CD4-positive, CD25-positive, alpha-beta regulatory T cell (primary cell): ENCODE data around the gene SAMD4A. TPM values are rescaled to one million over a fixed set of nuclear protein-coding genes. Genes with fewer than 3 reads are reported as not detected.

Experiments used
- ATAC-seq, 2 donors: fragments of 150-1000 bp; cut with Tn5 transposase; one replicate each; pipeline ENCODE4 v1.10.0; 2021; ENCODE audit warnings: low read depth in 2 of 2, moderate number of reproducible peaks in 2 of 2, moderate library complexity in 1 of 2
- DNase-seq, 3 donors: peaks; one replicate each; pipeline versions ENCODE4 v3.0.0 to v3.0.0-alpha.2; 2012 to 2022; ENCODE audit warnings: mixed read lengths in 1 of 3
- H3K27ac ChIP-seq: one replicate; pipeline ENCODE4 v1.7.0; 2013; ENCODE audit warnings: mild to moderate bottlenecking, low read length; ENCODE audit not compliant: insufficient read depth, poor library complexity, severe bottlenecking
- H3K27me3 ChIP-seq: one replicate; pipeline ENCODE4 v1.7.0; 2013; ENCODE audit warnings: low read length; ENCODE audit not compliant: control insufficient read depth, insufficient read depth
- H3K36me3 ChIP-seq: one replicate; pipeline ENCODE4 v1.7.0; 2013; ENCODE audit warnings: mild to moderate bottlenecking, low read length, moderate library complexity; ENCODE audit not compliant: control insufficient read depth, insufficient read depth
- H3K4me1 ChIP-seq: 2 replicates; pipeline ENCODE4 v1.7.0; 2013; ENCODE audit warnings: mild to moderate bottlenecking, low read length; ENCODE audit not compliant: insufficient read depth, control insufficient read depth, poor library complexity, severe bottlenecking
- H3K4me3 ChIP-seq: one replicate; pipeline ENCODE4 v1.7.0; 2013; ENCODE audit warnings: low read depth, mild to moderate bottlenecking, low read length, moderate library complexity
- H3K9me3 ChIP-seq, 2 experiments: 1 replicate in 1 of 2; 2 replicates in 1 of 2; pipeline ENCODE4 v1.7.0; 2013; ENCODE audit warnings: low read length in 2 of 2, mild to moderate bottlenecking in 1 of 2, moderate library complexity in 1 of 2; ENCODE audit not compliant: control insufficient read depth in 2 of 2
- H3K27ac Mint-ChIP-seq, 3 donors: one replicate each; pipeline ENCODE4 v1.8.0; 2020 to 2022; ENCODE audit warnings: mild to moderate bottlenecking in 3 of 3, mixed read lengths in 3 of 3, moderate library complexity in 2 of 3
- H3K27me3 Mint-ChIP-seq: one replicate; pipeline ENCODE4 v1.8.0; 2022; ENCODE audit warnings: mild to moderate bottlenecking, mixed read lengths
- H3K36me3 Mint-ChIP-seq: one replicate; pipeline ENCODE4 v1.8.0; 2020; ENCODE audit warnings: mixed read lengths
- H3K4me1 Mint-ChIP-seq, 4 donors: one replicate each; pipeline ENCODE4 v1.8.0; 2020 to 2022; ENCODE audit warnings: mixed read lengths in 4 of 4, mild to moderate bottlenecking in 1 of 4
- H3K4me3 Mint-ChIP-seq, 4 donors: one replicate each; pipeline ENCODE4 v1.8.0; 2020 to 2022; ENCODE audit warnings: mild to moderate bottlenecking in 4 of 4, mixed read lengths in 4 of 4, moderate library complexity in 3 of 4
- H3K9me3 Mint-ChIP-seq, 7 donors: one replicate each; pipeline ENCODE4 v1.8.0; 2020 to 2022; ENCODE audit warnings: mixed read lengths in 7 of 7, mild to moderate bottlenecking in 3 of 7, moderate library complexity in 2 of 7
- polyA plus RNA-seq, 4 donors: library from polyadenylated mRNA; unstranded; fragments of 300-500 nt; fragmentation: Illumina TruSeq; gene quantifications; one replicate each; pipeline ENCODE4 v1.2.3, GENCODE V29; 2021
- total RNA-seq: library from RNA; stranded (reverse); gene quantifications from one replicate; pipeline ENCODE4 v1.2.3, GENCODE V29; 2022

SAMD4A gene, protein sequence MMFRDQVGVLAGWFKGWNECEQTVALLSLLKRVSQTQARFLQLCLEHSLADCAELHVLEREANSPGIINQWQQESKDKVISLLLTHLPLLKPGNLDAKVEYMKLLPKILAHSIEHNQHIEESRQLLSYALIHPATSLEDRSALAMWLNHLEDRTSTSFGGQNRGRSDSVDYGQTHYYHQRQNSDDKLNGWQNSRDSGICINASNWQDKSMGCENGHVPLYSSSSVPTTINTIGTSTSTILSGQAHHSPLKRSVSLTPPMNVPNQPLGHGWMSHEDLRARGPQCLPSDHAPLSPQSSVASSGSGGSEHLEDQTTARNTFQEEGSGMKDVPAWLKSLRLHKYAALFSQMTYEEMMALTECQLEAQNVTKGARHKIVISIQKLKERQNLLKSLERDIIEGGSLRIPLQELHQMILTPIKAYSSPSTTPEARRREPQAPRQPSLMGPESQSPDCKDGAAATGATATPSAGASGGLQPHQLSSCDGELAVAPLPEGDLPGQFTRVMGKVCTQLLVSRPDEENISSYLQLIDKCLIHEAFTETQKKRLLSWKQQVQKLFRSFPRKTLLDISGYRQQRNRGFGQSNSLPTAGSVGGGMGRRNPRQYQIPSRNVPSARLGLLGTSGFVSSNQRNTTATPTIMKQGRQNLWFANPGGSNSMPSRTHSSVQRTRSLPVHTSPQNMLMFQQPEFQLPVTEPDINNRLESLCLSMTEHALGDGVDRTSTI
- total RNA-seq (7.9 TPM), polyA plus RNA-seq (under 1 TPM in 3 of 4 donors, not detected in 1; 0.05 to 0.16 (median 0.10) TPM)

DNA sequence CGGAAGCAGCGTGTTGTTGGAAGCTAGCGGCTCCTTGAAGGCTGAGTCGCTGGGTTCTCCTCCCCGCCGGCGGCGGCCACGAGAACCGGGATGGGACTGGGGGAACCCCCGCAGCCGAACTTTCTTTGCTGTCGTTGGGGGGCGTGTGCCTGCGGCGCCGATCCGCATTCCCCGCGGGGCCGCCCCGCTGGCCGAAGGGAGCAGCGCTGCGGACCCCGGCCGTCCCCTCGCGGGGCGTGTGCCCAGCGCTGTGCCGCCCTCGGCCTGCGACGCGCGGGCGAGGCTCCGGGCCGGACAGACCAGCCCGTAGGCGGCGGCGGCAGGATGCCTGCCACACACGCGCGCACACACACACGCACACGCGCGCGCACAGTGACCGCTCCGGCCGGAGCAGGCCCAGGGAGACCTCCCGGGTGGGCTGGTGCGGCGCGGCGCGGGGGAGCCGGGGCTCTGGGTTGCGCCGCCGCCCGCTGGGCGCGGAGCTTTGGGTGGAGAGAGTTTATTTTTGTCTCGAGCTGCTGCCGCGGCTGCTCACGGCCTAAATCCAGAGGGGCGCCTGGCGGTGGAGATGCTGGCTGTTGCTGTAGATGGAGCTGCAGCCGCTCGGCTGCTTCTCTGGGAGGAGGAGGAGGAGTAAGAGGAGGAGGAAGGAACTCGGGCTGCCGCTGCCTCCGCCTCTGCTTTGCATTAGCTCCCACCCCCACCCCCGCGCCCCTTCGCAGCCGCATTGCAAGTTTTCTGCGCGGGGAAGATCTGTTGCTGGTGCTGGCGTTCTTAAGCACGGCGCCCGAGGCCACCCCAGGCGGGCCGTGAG is at the start of gene SAMD4A:
TSS of gene SAMD4A (plus strand) at position 719 of the 814 bp plus-strand sequence. CDS start 789 bp downstream, outside the sequence.
- H3K9me3 Mint-ChIP-seq: peaks cover 0 to 3% (median 0%) of the 10 kb centered on the region in 7 donors
- Histone ChIP-seq H3K9me3 (no peaks in the 10 kb centered on the region), H3K27me3 (peaks cover 17% of the 10 kb centered on the region), H3K4me3 (peak within 1 kb of the TSS; percentile 70), H3K27ac (peak within 1 kb of the TSS; percentile 45), H3K36me3 (no peaks in the 10 kb centered on the region), H3K4me1 (peaks cover 33% of the 10 kb centered on the region)
- no peaks in the 10 kb centered on the region for H3K36me3 Mint-ChIP-seq
- H3K4me3 Mint-ChIP-seq: peak within 1 kb of the TSS; percentile 94 to 96 (median 95)
- H3K27ac Mint-ChIP-seq: peak within 1 kb of the TSS; percentile 60 to 93 (median 91)
- peak; percentile 49 to 77 (median 61) for DNase-seq
- H3K27me3 Mint-ChIP-seq: peaks cover 53% of the 10 kb centered on the region
- ATAC-seq: peak; percentile 15 to 36
- peaks cover 6 to 16% (median 10%) of the 10 kb centered on the region in 4 donors for H3K4me1 Mint-ChIP-seq

DNA sequence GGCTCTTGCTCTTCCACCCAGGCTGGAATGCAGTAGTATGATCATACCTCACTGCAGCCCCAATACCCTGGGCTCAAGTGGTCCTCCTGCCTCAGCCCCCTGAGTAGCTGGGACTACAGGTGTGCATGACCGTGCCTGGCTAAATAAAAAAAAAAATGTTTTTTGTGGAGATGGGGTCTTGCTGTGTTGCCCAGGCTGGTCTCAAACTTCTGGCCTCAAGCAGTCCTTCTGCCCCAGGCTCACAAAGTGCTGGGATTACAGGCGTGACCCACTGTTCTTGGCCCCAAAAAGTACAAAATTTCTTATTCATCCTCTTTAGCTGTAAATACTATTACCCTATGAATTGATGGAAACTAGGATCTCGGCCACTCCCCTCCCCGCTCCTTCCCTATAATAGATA is 42.5 kb upstream of the SAMD4A start:
- peak overlapping the region in 1 of 3 donors; percentile 23 for H3K27ac Mint-ChIP-seq
- Histone ChIP-seq H3K9me3 (no peaks in the 10 kb centered on the region), H3K4me1 (no peaks in the 10 kb centered on the region), H3K27ac (no peak overlapping the region), H3K36me3 (peaks cover 49% of the 10 kb centered on the region), H3K4me3 (no peak overlapping the region), H3K27me3 (no peaks in the 10 kb centered on the region)
- peaks cover 4 to 15% (median 11%) of the 10 kb centered on the region in 4 donors for H3K4me1 Mint-ChIP-seq
- no peak overlapping the region for H3K4me3 Mint-ChIP-seq
- no peak for ATAC-seq
- H3K36me3 Mint-ChIP-seq: peaks cover 37% of the 10 kb centered on the region
- H3K9me3 Mint-ChIP-seq: no peaks in the 10 kb centered on the region
- DNase-seq: no peak
- H3K27me3 Mint-ChIP-seq: no peaks in the 10 kb centered on the region

DNA sequence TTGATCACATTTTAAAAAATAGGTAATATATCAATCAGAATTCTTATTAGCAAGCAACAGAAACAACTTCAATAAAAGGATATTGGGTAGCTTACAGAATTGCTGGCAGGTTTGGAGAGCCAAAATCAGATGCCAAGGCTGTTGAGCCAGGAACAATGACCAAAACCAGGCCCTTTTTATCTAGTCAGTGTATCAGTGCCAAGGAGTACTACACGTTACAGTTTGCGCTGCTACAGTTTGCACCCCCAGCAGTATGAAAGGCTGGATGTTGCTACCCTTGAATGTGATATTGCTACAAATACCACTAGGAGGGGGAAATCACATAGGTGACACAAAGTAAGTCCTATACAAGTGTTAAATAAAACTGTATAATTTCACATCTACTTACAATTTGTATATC is 38.0 kb upstream of the SAMD4A start:
- no peak overlapping the region for H3K27ac Mint-ChIP-seq
- H3K27me3 Mint-ChIP-seq: no peaks in the 10 kb centered on the region
- no peaks in the 10 kb centered on the region for H3K9me3 Mint-ChIP-seq
- H3K36me3 ChIP-seq: peaks cover 45% of the 10 kb centered on the region
- DNase-seq (no peak), ATAC-seq (no peak)
- H3K4me1 ChIP-seq: no peaks in the 10 kb centered on the region
- no peaks in the 10 kb centered on the region for H3K9me3 ChIP-seq
- H3K27me3 ChIP-seq: no peaks in the 10 kb centered on the region
- no peak overlapping the region for H3K4me3 Mint-ChIP-seq
- no peak overlapping the region for H3K27ac ChIP-seq
- H3K36me3 Mint-ChIP-seq: peaks cover 21% of the 10 kb centered on the region
- H3K4me1 Mint-ChIP-seq: peaks cover 0 to 13% (median 4%) of the 10 kb centered on the region in 4 donors
- H3K4me3 ChIP-seq: no peak overlapping the region

DNA sequence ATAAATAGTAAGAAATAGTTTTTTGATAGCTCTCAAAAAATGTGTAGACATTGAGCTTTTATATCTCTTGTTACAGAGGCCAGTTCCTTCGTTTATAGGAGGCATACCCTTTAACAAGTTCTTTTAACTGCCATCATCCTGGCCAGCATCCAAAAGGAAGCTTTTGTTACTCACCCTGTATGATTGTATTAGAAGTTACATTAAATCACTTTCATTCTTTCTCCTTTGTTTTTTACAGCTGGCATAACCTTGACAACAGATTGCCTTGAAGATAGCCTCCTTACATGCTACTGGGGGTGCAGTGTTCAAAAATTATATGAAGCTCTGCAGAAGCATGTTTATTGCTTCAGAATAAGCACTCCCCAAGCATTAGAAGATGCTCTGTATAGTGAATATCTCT is 37.1 kb upstream of the SAMD4A start:
- no peak for ATAC-seq
- DNase-seq: no peak
- H3K36me3 Mint-ChIP-seq: peaks cover 13% of the 10 kb centered on the region
- H3K4me1 ChIP-seq: no peaks in the 10 kb centered on the region
- H3K9me3 ChIP-seq: no peaks in the 10 kb centered on the region
- peaks cover 0 to 11% (median 4%) of the 10 kb centered on the region in 4 donors for H3K4me1 Mint-ChIP-seq
- peaks cover 37% of the 10 kb centered on the region for H3K36me3 ChIP-seq
- H3K27me3 Mint-ChIP-seq: no peaks in the 10 kb centered on the region
- H3K27ac Mint-ChIP-seq: no peak overlapping the region
- no peak overlapping the region for H3K27ac ChIP-seq
- no peaks in the 10 kb centered on the region for H3K27me3 ChIP-seq
- no peak overlapping the region for H3K4me3 ChIP-seq
- no peaks in the 10 kb centered on the region for H3K9me3 Mint-ChIP-seq
- no peak overlapping the region for H3K4me3 Mint-ChIP-seq

DNA sequence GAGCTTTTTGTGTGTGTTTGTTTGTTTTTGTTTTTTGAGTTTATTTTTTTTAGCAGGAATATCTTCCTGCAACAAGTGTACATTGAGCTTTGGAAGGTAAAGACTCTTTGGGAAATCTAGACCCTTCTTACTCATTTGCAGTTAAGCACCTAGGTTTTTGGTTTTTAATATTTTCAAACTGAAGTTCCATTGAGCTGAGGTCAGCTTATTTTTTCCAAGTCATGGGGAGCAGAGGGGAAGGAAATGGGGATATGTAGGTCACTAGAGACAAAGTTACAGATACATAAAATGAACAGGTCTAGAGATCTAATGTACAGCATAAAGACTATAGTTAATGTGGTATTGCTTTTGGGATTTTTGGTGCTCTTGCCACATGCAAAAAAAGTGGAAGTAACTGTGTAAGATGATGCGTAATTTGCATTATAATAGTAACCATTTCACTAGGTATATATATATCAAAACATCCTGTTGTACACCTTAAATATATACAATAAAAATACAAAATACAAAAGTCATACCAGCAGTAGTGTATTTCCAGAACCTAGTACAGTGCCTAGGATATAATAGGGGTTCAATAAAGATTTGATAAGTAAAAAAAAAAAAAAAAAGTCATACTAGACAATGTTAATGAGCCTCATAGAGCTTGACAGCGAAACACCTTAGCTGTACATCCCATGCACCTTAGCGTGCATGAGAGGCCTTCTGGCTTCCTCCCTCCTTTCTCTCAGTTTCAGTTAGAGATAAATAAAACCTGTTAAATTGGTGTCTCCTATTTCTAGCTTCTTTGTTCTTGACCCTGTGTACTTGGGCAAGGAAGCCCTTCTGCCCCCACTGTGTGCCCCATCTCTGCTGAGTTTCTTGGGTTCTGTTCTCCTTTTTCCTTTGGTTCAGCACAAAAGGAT is 34.6 kb upstream of the SAMD4A start:
- Mint-ChIP-seq H3K4me1 (peaks cover 0 to 17% (median 3%) of the 10 kb centered on the region in 4 donors), H3K36me3 (peaks cover 15% of the 10 kb centered on the region), H3K4me3 (no peak overlapping the region), H3K27me3 (no peaks in the 10 kb centered on the region), H3K27ac (peak overlapping the region in 1 of 3 donors; percentile 56), H3K9me3 (no peaks in the 10 kb centered on the region)
- ATAC-seq (no peak), DNase-seq (peak in 1 of 3 donors; percentile 18)
- Histone ChIP-seq H3K27me3 (no peaks in the 10 kb centered on the region), H3K4me3 (no peak overlapping the region), H3K27ac (no peak overlapping the region), H3K4me1 (no peaks in the 10 kb centered on the region), H3K9me3 (no peaks in the 10 kb centered on the region), H3K36me3 (peaks cover 24% of the 10 kb centered on the region)

DNA sequence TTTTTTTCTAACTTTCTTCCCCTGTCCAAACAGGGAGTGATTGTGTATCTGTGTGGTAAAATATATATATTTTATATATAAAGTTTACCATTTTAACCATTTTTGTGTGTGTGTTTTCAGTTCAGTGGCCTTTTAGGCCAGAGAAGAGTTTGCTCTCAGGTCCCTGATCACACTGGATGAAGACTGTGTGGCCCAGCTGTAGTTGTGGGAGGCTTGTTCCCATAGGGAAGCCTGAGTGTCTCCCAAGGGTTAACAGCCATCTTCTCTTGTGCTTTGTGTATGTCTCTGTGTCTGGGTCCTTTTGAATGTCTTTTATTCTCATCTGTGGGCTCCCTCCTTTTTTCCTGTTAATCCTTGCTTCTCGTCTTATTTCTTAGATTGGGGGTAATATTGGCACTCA is 33.8 kb upstream of the SAMD4A start:
- Mint-ChIP-seq H3K27me3 (no peaks in the 10 kb centered on the region), H3K36me3 (peaks cover 15% of the 10 kb centered on the region), H3K4me3 (no peak overlapping the region), H3K27ac (peak overlapping the region in 1 of 3 donors; percentile 56), H3K4me1 (peaks cover 0 to 17% (median 3%) of the 10 kb centered on the region in 4 donors), H3K9me3 (no peaks in the 10 kb centered on the region)
- ATAC-seq: no peak
- Histone ChIP-seq H3K27me3 (no peaks in the 10 kb centered on the region), H3K27ac (no peak overlapping the region), H3K4me1 (no peaks in the 10 kb centered on the region), H3K36me3 (peaks cover 25% of the 10 kb centered on the region), H3K4me3 (no peak overlapping the region), H3K9me3 (no peaks in the 10 kb centered on the region)
- no peak for DNase-seq
